Left colon (tissue), 2 donors: ENCODE results near the gene TNNT1. TPM values are rescaled to one million over a fixed set of nuclear protein-coding genes. Genes with fewer than 3 reads are reported as not detected.
"Not testable (repeated sequence)": the region's sequence is repeated elsewhere in the genome, so short reads cannot be mapped to it uniquely, and the experiment has no call there.

Experiments used
- ATAC-seq: fragments of 200-7000 bp; cut with Tn5 transposase; one replicate; pipeline ENCODE4 v1.9.1; 2020; ENCODE audit warnings: mild to moderate bottlenecking, moderate library complexity
- DNase-seq, 2 donors: peaks; one replicate each; pipeline ENCODE4 v3.0.0-alpha.2; 2020
- intact Hi-C, 2 donors: fragments of 100-400 bp; cut with DNase I in 1 of 2; cut with micrococcal nuclease in 1 of 2; formaldehyde crosslinking; loops; one replicate each; pipeline versions ENCODE4 v1.11.2 to v1.14.0; 2022; cut with DNase I, micrococcal nuclease
- total RNA-seq, 2 donors: library from RNA; stranded (reverse); fragmentation: NEBNext Ultra II Directional; extraction: Animal tissue kit (Norgen Biotek cat#: 25700); gene quantifications; one replicate each; pipeline ENCODE4 v1.2.1, GENCODE V29; 2021
- donor health status: DM: no; HTN: no; CAD: no.
- donor health status: DM: yes; HTN: yes; CAD: no.

TNNT1 gene
- total RNA-seq, 2 donors from 2014 or later, result 0.40 to 0.70 TPM

DNA sequence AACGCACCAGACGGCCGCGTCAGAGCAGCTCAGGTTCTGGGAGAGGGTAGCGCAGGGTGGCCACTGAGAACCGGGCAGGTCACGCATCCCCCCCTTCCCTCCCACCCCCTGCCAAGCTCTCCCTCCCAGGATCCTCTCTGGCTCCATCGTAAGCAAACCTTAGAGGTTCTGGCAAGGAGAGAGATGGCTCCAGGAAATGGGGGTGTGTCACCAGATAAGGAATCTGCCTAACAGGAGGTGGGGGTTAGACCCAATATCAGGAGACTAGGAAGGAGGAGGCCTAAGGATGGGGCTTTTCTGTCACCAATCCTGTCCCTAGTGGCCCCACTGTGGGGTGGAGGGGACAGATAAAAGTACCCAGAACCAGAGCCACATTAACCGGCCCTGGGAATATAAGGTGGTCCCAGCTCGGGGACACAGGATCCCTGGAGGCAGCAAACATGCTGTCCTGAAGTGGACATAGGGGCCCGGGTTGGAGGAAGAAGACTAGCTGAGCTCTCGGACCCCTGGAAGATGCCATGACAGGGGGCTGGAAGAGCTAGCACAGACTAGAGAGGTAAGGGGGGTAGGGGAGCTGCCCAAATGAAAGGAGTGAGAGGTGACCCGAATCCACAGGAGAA is 33.5 kb downstream of the TNNT1 start:
- ATAC-seq (no peak), DNase-seq (no peak)
- intact Hi-C loops, result no loop called here

DNA sequence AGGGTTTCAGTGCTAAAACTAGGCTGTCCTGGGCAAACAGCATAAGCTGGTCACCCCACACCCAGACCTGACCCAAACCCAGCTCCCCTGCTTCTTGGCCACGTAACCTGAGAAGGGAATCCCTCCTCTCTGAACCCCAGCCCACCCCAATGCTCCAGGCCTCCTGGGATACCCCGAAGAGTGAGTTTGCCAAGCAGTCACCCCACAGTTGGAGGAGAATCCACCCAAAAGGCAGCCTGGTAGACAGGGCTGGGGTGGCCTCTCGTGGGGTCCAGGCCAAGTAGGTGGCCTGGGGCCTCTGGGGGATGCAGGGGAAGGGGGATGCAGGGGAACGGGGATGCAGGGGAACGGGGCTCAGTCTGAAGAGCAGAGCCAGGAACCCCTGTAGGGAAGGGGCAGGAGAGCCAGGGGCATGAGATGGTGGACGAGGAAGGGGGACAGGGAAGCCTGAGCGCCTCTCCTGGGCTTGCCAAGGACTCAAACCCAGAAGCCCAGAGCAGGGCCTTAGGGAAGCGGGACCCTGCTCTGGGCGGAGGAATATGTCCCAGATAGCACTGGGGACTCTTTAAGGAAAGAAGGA is 34.4 kb downstream of the TNNT1 start:
- ATAC-seq (no peak), DNase-seq (no peak)
- intact Hi-C loops, result no loop called here

DNA sequence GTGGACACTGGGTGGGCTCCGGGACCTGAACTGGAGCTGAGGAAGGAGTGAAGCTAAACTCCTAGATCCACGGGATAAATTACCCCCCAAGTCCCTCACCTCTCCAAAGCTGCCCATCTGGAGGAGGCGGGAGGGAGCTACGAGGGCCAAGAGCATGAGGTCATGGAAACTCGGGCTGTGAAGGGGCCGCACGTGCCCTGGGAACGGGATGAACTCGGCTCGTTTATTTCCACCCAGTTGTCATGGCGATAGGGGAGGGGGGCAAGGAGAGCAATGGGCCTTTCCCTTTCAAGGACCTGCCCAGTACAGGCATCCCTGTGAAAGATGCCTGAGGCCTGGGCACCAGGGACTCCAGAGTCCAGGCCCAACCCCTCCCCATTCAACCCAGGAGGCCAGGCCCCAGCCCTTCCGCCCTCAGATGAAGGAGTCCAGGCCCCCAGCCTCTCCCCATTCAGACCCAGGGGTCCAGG is 35.4 kb downstream of the TNNT1 start:
- DNase-seq, result peak; percentile 62 to 87
- intact Hi-C loops, result no loop called here
- no peak for ATAC-seq

DNA sequence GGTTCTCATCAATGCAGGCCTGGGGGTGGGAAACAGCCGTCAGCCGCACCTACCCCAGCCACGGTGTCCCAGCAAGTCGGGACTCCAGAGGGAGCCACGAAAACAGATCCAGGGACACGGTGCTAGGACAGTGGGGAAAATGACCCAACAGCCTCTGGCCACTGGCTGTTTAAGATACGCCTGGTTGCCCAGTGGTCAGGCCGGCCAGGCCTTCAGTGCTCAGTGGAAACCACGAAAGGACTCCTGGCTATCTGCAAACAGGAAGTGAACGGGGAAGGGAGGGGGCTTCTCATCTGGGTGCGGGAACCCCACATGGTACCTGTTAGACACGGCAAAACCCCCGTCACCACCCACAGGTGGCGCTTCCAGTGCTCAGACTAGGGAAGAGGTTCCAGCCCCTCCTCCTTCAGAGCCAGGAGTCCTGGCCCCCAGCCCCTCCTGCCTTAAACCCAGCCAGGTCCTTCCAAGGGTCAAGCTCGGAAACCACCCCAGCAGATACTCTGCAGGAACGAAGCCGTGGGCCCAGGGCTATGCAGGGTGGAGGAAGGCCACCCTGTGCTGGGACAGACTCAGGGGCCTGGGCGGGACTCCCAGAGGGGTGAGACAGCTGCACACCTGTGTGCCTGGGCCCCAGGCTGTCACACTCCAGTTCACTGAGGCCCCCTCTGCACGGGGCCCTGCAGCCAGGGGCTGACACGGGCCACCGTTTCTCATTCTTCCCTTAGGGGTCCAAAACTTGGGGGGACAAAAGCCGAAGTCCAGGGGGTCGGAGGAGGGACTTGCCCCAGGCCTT is 36.0 kb downstream of the TNNT1 start:
- DNase-seq (no peak), ATAC-seq (no peak)
- intact Hi-C loops, result no loop called here

DNA sequence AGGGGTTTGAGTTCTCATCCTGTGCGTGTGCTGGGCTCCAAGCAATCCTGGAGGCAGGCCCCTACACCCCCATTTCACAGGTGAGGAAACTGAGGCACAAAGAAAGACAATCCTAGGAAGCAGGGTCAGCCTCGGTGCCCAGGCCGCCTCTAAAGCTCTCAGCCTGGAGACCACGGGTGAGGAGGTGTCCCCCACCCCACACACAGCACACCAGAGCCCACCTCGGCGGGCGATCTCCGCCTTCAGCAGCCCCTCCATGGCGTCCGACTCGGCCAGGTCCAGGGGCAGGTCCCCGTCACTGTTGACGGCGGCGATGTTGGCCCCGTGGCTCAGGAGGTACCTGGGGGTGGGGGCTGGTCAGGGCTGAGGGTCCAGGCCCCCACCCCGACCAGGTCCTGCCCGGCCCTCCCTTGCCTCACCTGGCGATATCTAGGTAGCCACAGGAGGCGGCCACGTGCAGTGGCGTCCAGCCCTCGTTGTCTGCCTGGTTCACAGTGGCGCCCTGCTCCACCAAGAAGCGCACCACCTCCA is 36.7 kb downstream of the TNNT1 start:
- DNase-seq, result no peak
- intact Hi-C loops, result no loop called here

DNA sequence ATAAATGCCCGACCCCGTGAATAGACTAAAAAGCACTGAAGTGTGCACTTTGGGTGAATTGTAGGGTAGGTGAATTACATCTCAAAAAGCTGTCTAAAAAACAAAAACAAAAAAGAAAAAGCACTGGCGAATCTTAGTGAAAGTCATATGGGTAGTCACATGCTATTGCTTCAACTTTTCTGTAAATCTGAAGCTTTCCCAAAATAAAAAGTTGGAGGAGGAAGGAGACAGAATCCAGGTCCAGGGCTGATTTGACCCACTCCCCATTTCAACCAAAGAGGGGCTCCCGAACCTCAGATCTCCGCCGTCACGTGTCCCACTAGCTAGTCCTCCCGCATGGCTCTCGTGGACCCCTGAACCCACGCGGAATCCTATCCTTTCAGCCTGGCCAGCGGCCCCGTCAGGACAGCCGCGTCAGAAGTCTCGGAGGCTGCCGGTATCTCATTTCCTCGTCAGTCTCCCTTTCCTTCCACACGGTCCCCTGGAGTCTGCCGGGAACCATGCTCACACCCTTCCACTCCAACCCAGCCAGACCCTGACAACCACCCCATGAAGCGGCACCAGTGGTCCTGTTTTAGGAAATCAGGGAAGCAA is 37.7 kb downstream of the TNNT1 start:
- ATAC-seq, result no peak
- intact Hi-C loops, result no loop called here
- DNase-seq, result no peak

More for the DNA sequence above, 36.7 kb downstream of the TNNT1 start:
- ATAC-seq, result no peak

DNA sequence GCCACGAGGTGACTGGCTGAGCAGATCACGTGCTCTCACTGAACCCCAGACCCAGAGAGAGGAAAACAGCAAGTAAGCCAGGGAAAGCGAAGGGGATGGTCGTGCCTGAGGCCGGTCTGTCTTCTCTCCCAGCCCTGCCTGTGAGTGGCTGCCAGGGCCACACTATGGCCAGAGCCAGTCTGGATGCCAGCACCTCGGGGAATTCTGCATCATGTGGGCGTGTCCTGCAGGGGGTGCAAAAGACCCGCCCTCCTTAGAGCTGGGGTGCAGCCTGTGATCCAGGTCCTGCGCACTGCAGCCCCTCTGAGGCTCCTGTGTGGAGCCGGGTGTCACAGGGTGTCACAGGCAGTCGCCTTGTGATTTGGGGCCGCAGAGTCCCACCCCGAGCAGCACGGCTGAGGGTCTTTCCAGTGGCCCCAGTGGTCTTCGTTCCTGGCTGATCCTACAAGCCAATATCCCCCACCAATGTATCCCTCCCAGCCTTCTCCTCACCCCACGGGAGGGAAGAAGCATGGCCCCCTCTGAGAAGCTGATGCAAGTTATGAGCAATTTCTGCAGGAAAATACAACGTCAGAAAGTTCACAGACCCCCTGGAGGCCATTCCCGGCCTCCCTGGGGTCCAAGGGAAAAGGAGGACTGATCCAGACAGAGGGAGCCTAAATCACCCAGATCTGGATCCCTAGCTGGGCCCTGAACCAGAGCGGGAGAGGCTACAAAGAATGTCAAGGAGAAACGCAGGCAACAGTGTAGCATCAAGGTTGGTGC is 39.3 kb downstream of the TNNT1 start:
- ATAC-seq (no peak), DNase-seq (no peak)
- intact Hi-C loops, result no loop called here

DNA sequence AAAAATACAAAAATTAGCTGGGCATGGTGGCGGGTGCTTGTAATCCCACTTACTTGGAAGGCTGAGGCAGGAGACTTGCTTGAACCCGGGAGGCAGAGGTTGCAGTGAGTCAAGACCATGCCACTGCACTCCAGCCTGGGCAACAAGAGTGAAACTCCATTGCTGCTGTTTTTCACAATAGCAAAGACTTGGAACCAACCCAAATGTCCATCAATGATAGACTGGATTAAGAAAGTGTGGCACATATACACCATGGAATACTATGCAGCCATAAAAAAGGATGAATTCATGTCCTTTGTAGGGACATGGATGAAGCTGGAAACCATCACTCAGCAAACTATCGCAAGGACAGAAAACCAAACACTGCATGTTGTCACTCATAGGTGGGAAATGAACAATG is 41.8 kb downstream of the TNNT1 start:
- DNase-seq, ATAC-seq, intact Hi-C loops: not testable (repeated sequence)

DNA sequence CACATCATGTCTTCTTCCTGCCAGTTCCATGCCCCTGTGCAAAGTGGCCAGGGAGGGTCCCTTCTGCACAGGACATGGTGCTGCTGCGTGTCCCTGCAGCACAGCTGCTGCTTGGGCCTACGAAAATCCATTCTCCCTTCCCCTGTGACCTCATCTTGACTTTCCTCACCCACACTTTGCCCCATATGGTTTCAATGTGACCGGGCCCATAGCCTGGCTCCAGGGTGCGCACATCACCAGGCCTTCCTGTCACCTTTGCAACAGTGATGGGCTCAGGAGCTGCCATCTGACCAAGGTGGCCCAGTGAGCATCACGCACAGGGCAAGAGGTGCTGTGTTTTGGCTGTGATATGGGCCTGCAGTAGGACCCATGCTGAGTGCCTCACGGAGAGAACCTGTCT is 42.4 kb downstream of the TNNT1 start:
- no peak for ATAC-seq
- intact Hi-C loops, result no loop called here

DNA sequence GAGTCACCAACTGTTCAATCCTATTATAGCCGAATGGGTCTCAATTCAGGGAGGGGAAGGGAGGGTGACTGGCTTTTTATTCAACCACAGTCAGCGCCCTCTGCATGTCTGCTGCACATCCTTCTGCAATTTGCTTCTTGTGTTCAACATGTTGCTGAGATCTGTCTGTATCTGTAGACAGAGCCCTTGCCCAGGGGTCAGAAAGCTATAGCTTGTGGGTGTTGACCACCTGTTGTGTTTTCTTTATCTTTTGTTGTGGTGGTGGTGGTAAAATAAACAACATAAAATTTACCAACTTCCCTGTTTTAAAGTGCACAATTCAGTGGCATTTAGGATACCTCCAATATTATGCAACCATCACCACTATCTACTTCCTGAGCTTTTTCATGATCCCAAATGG is 43.8 kb downstream of the TNNT1 start:
- DNase-seq (no peak), ATAC-seq (no peak)
- intact Hi-C loops, result no loop called here

More for the DNA sequence above, 42.4 kb downstream of the TNNT1 start:
- DNase-seq, result no peak

DNA sequence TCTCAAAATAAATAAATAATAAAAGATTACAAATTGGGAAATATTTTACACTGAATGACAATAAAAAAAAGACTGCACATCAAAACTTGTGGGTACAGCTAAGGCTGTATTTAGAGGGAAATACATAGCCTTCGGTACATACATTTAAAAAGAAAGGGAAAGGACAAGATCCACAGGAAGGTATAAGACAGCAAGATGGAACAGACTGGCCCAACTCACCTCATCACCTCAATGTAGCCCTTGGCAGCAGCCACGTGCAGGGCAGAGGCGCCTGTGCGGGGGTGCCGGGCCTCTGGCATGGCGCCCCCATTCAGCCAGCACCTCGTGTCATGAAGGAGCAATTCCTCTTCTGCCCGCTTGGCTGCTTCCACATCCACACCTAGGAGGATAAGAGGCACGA is 45.8 kb downstream of the TNNT1 start:
- DNase-seq, result no peak
- no peak for ATAC-seq
- intact Hi-C loops, result no loop called here

DNA sequence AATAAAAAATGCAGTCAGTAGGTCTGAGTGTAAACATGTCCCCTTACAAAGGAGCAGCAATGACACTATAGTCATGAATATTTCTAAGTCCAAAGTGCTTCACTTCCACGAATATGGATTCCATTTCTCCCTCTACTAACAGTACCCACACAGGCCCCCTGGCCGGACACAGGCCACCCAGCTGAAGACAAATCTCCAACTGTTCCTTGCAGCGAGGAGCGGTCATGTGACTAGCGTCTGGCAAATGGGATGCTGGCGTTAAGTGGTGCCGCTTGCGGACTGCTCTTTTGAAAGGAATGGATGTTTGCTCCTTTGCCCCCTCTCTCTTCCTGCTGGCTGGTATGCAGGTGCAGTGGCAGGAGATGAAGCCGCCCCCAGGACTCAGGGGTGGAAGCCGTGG is 47.7 kb downstream of the TNNT1 start:
- intact Hi-C loops, result no loop called here

DNA sequence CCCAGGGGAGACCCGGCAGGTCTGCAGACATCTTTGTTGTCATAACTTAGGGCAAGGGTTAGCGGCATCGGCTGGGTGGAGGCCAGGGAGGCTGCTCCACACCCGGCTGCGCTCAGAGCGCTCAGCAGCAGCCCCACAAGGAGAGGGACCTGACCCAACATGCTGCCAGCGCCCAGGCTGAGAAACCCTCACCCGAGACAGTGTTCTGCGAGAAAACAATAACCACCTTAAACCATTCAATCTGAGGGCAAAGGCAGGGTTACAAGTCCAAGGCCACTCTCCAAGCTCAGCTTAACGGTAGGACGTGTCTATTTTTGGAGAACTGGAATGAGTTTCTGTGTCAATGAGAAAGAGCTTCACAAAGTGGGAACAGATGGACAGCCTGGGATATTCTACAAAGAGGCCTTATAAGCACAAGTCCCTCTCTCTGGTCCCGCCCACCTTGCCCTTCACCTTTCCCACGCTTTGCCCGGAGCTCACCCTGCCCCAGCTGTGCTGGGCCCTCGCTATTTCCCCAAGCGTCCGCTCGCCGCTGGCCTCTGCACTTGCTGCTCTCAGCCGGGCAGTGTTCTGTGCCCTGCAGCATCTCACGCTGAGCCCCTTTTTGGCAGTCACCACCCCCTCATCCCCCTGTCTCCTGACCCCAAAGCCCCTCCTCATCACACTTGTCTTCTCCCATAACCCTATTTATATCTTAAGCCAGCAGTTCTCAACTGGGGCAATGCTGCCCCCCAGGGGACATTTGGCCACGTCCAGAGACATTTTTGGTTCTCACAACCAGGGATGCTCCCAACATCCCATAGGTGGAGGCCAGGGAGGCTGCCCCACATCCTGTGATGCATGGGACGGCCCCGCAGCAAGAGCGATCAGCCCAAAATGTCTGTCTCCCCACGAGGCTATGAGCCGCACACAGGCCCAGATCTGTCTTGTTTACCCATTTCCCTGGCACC is 49.2 kb downstream of the TNNT1 start:
- DNase-seq (no peak), ATAC-seq (no peak)
- intact Hi-C loops, result no loop called here

More for the DNA sequence above, 47.7 kb downstream of the TNNT1 start:
- DNase-seq, result no peak
- no peak for ATAC-seq

DNA sequence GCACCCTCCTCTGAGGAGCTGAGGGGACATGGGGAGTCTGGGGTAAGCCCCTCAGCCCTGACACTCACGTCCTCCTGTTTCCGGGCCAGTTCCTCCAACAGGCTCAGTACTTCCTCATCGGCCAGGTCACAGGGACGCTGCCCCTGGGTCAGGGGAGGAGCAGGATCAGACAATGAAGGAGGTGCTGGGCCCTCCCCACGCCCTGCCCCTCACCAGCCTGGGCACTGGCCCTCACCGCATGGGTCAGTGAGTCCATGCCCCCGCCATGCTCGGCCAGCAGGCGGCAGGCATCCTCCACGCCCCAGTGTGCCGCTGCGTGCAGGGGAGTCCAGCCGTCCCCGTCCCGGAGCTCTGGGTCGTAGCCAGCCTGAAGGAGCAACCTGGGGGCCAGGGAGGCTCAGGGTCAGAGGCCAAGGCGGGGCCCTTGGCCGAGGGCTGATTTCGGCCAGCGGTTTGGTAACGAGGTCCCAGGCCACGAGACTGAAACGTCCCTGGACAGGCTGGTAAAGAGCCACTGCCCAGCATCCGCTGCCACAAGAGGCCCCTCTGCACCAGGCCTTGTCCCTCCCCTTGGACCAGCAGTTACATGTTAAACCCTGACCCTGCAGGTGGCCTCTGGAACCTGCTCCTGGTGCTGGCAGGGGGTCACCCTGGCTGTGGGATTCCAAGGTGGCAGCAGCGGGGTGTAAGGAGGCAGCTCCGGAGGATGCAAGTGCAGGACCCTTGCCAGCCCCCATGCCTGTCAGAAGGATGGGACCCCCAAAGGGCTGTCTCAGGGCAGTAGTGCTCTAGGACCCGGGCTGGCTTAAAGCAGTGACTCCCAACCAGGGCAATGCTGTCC is 50.1 kb downstream of the TNNT1 start:
- ATAC-seq (peak; percentile 7), DNase-seq (no peak)
- intact Hi-C loops, result no loop called here

DNA sequence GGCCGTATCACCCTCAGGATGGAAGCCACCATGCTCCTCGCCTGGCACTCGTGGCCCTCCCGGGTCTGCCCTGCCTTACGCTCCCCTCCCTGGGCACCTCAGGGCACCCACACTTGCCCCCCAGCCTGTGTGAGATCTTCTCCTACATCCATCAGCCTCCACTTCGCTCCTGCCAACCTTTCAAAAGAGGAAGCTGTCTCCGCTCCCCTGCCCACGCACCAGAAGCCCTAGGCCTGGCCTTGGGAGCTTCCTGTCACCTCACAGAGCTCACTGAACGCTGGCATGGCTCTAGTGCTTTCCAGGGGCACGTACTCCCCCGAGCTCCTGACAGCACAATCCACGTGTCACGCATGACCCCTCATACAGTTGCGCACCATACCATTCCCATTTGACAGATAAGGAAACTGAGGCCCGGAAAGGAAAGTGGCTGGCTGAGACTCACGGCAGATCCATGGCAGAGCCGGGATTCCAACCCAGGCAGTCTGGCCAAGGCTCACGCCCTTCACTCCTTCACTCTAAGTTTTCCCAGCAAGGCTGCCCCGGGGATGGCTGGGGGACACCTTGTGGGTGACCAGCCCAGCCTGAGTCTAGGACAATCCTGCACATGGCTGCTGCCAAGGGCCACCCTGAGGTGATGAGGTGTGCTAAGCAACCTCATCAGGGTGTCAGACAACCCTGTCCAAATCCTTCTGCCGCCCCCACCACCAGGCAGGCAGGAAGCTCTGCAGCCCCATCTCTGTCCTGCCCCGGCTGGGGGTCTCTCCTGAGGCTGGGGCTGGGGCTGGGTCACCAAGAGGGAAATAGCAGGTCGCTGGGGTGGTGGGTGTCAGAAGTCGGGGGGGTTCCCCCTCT is 50.9 kb downstream of the TNNT1 start:
- DNase-seq (no peak), ATAC-seq (no peak)
- intact Hi-C loops, result no loop called here
